Stimulated activated naive CD8-positive, alpha-beta T cell treated with anti-CD3 and anti-CD28 coated beads, Interleukin-15, Interleukin-2, amounts not matched to agents 100 ng/mL and 50 ng/mL, for 24 hours (primary cell): ENCODE measurements around the gene ELOVL2.
"Not testable (repeated sequence)": the region's sequence is repeated elsewhere in the genome, so short reads cannot be mapped to it uniquely, and the experiment has no call there.

ENCODE experiments used
- H3K27ac Mint-ChIP-seq: one replicate; pipeline ENCODE4 v1.8.0; 2021; ENCODE audit warnings: mild to moderate bottlenecking, mixed read lengths
- H3K27me3 Mint-ChIP-seq: one replicate; pipeline ENCODE4 v1.8.0; 2021; ENCODE audit warnings: mixed read lengths
- H3K36me3 Mint-ChIP-seq: one replicate; pipeline ENCODE4 v1.8.0; 2021; ENCODE audit warnings: low read depth, mixed read lengths
- H3K4me1 Mint-ChIP-seq: one replicate; pipeline ENCODE4 v1.8.0; 2021; ENCODE audit warnings: low read depth, mixed read lengths
- H3K4me3 Mint-ChIP-seq: one replicate; pipeline ENCODE4 v1.8.0; 2021; ENCODE audit warnings: mild to moderate bottlenecking, mixed read lengths
- H3K9me3 Mint-ChIP-seq: one replicate; pipeline ENCODE4 v1.8.0; 2021; ENCODE audit warnings: mixed read lengths

ELOVL2 gene

DNA sequence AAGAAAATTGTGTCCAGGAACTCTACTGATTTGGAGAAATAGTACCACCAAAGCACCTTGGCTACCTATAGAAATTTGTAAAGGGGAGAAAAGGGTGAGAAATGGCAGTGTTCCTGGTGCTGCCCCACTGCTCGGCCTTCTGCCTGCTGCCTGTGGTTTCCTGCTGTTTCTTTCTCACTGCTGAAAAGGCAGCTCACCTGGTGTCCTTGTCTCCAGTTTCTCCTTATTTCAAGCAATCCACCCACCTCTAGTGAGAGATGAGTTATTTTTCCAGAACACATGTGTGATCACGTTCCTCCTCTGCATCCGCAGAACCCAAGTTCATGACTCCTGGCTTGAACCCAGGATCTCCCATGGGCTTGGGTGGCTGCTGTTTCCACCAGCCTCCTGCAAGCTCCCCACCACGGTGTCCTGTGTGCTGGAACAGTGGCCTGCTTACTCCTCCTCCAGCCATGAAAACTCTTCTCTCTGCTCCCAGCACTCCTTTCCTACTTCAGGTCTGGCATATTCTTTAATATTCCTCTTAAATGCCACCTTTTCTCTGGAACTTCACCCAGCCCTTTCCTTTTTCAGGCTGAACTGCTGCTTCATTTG, 48.9 kb downstream of the ELOVL2 start:
- Mint-ChIP-seq H3K4me3 (no peak overlapping the region), H3K9me3 (peaks cover 4% of the 10 kb centered on the region)

DNA sequence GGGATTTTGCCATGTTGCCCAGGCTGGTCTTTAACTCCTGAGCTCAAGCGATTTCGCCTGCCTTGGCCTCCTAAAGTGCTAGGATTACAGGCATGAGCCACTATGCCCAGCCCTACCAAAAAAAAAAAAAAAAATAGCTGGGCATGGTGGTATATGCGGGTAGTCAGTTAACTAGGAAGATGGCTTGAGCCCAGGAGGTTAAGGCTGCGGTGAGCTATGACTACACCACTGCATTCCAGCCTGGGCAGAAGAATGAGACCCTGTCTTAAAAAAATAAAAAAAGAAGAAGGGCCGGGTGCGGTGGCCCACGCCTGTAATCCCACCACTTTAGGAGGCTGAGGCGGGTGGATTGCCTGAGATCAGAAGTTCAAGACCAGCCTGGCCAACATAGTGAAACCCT, 50.2 kb downstream of the ELOVL2 start:
- H3K36me3 Mint-ChIP-seq, result no peaks in the 10 kb centered on the region
- H3K4me1 Mint-ChIP-seq, result no peaks in the 10 kb centered on the region
- H3K9me3 Mint-ChIP-seq, result peaks cover 4% of the 10 kb centered on the region
- no peak overlapping the region for H3K4me3 Mint-ChIP-seq
- H3K27me3 Mint-ChIP-seq, result peaks cover 10% of the 10 kb centered on the region
- no peak overlapping the region for H3K27ac Mint-ChIP-seq

More for the DNA sequence above, 48.9 kb downstream of the ELOVL2 start:
- Mint-ChIP-seq H3K27me3 (peaks cover 14% of the 10 kb centered on the region), H3K4me1 (no peaks in the 10 kb centered on the region), H3K36me3 (no peaks in the 10 kb centered on the region), H3K27ac (no peak overlapping the region)

DNA sequence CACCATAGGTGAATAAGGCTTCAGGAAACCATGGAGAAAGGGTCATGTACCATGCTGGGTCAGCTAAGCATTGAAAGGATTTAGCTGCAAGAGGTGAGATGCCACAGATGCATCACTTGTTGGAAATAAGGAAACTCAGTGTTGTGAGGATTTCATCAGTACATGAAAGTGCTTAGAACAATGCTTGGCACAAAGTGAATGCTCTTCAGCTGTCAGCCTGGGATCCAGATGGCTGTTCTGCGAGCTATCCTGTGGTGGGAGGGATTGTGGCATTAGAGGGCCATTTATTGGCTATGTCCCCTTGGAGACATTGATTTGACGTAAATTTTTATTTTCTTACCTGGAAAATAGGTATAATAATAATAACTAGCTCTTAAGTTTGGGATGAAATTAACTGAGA, 53.0 kb downstream of the ELOVL2 start:
- no peaks in the 10 kb centered on the region for H3K4me1 Mint-ChIP-seq
- H3K27ac Mint-ChIP-seq, result no peak overlapping the region
- no peaks in the 10 kb centered on the region for H3K9me3 Mint-ChIP-seq
- no peaks in the 10 kb centered on the region for H3K36me3 Mint-ChIP-seq
- H3K27me3 Mint-ChIP-seq, result peaks cover 9% of the 10 kb centered on the region
- H3K4me3 Mint-ChIP-seq, result no peak overlapping the region

DNA sequence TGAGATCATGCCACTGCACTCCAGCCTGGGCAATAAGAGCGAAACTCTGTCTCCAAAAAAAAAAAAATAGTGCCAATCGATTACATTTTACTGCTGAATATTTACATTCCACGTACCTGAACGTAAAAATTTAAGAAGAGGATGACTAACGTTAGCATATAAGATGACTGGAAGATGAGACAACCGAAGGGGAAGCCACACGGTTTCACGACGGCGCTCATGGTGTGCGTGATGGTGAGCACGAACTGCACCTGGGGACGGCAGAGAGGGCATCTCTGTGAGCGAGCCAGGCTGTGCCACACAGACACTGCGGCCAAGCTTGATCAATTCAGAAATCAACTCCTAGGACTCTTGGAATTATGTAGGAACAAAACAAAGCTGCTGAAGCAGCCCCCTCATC, 54.5 kb downstream of the ELOVL2 start:
- no peak overlapping the region for H3K4me3 Mint-ChIP-seq

DNA sequence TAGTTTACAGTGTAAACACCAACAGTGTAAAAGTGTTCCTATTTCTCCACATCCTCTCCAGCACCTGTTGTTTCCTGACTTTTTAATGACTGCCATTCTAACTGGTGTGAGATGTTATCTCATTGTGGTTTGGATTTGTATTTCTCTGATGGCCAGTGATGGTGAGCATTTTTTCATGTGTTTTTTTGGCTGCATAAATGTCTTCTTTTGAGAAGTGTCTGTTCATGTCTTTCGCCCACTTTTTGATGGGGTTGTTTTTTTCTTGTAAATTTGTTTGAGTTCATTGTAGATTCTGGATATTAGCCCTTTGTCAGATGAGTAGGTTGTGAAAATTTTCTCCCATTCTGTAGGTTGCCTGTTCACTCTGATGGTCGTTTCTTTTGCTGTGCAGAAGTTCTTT, 59.1 kb downstream of the ELOVL2 start:
- not testable (repeated sequence) for H3K9me3 Mint-ChIP-seq, H3K36me3 Mint-ChIP-seq, H3K4me3 Mint-ChIP-seq, H3K27me3 Mint-ChIP-seq, H3K4me1 Mint-ChIP-seq, H3K27ac Mint-ChIP-seq

More for the DNA sequence above, 54.5 kb downstream of the ELOVL2 start:
- H3K36me3 Mint-ChIP-seq, result no peaks in the 10 kb centered on the region
- no peaks in the 10 kb centered on the region for H3K9me3 Mint-ChIP-seq
- peaks cover 9% of the 10 kb centered on the region for H3K27me3 Mint-ChIP-seq
- no peaks in the 10 kb centered on the region for H3K4me1 Mint-ChIP-seq
- no peak overlapping the region for H3K27ac Mint-ChIP-seq

DNA sequence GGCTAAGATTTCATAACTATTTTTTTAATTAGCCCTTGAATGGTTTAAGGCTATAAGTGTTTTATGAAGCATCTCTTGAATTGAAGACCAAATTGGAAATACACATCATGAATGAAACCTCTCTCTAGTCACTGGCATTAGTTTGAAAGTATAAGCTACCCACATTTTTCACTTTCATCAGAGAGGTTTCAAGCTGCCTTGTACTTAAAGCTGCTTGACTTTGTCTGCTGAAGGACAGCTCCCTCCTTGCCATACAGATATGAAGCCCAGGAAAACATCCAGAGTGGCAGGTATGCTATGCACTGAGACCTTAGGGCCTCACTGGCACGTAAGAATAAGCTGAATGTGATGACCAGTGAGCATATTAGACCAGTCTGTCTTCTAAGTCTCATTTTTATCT, 62.7 kb downstream of the ELOVL2 start:
- peaks cover 4% of the 10 kb centered on the region for H3K9me3 Mint-ChIP-seq
- H3K27me3 Mint-ChIP-seq, result peaks cover 3% of the 10 kb centered on the region
- no peaks in the 10 kb centered on the region for H3K4me1 Mint-ChIP-seq
- H3K36me3 Mint-ChIP-seq, result no peaks in the 10 kb centered on the region
- no peak overlapping the region for H3K27ac Mint-ChIP-seq
- H3K4me3 Mint-ChIP-seq, result no peak overlapping the region

DNA sequence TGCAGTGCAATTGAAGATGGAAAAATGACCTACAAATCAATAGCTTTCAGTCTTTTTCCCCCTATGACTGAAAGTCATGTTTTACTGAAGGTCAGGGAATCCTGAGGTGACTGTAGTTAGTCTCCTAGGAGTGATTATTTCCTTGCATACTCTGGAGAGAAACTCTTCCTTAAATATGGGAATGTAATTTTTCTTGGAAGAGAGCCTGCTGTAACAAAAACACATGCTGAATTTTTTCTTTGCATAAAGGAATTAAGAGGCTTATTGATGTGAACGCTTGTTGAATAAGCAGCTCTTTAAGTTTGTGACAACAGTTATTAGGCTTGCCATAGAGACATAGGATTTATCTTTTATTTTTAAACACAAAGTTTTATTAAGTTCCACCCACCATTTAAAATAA, 64.5 kb downstream of the ELOVL2 start:
- Mint-ChIP-seq H3K4me3 (no peak overlapping the region), H3K9me3 (peaks cover 4% of the 10 kb centered on the region), H3K4me1 (no peaks in the 10 kb centered on the region), H3K27me3 (peaks cover 3% of the 10 kb centered on the region), H3K36me3 (no peaks in the 10 kb centered on the region), H3K27ac (no peak overlapping the region)

DNA sequence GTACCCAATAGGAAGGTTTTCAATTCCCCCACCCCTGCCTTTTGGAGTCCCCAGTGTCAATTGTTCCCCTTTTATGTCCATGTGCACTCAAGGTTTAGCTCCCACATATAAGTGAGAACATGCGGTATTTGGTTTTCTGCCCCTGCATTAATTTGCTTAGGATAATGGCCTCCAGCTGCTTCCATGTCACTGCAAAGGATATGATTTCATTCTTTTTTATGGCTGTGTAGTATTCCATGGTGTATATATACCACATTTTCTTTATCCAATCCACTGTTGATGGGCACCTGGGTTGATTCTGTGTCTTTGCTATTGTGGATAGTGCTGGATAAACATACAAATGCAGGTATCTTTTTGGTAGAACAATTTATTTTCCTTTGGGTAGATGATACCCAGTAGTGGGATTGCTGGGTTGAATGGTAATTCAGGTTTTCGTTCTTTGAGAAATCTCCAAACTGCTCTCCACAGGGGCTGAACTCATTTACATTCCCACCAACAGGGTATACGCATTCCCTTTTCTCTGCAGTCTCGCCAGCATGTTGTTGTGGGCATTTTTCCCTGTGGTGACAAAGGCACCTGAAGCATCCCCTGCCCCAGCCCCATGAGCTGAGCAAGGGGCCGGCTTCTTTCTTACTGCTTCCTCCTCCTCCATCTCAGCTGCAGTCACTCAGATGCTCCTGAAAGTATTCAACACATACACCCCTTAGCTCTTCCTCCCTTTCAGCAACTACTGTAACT, 66.7 kb downstream of the ELOVL2 start:
- no peak overlapping the region for H3K4me3 Mint-ChIP-seq
- H3K36me3 Mint-ChIP-seq, result no peaks in the 10 kb centered on the region
- no peaks in the 10 kb centered on the region for H3K4me1 Mint-ChIP-seq
- no peak overlapping the region for H3K27ac Mint-ChIP-seq
- peaks cover 4% of the 10 kb centered on the region for H3K9me3 Mint-ChIP-seq
- peaks cover 3% of the 10 kb centered on the region for H3K27me3 Mint-ChIP-seq

DNA sequence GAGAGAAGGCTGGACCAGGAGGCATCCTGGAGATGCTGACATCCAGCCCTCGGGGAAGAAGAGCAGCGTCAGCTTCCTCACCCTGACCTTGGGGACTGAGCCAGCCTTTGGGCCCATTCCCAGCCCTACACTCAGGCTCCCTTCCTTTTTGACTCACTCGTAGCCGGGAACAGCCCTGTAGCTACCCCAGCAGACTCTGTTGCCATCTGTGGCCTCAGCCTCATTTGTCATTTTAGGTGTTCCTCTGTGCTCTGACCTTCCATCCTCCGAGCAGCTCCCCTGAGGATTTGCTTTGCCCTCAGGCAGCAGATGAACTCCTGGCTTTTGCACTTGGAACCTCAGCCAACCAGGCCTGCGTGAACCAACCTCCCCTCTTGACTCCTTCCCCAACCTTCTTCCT, 67.5 kb downstream of the ELOVL2 start:
- Mint-ChIP-seq H3K27me3 (peaks cover 3% of the 10 kb centered on the region), H3K36me3 (no peaks in the 10 kb centered on the region), H3K4me1 (no peaks in the 10 kb centered on the region), H3K4me3 (no peak overlapping the region), H3K9me3 (peaks cover 4% of the 10 kb centered on the region), H3K27ac (no peak overlapping the region)

DNA sequence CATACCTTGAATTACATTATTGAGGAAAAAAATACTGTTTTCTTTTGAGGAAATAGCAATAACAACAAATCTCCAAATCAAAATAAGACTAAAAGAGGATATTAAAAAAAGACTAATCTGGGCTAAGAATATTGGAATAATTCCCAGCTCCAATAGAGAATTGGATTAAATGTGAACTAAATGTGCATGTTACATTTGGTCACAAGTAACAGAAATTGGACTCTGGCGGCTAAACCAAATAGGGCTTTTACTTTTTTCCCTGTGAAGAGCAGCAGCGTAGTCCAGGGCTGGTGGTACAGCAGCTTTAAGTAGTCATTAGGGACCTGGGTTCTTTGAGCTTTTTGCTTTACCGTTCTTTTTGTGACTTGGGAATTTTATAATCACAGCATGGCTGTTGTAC, 71.9 kb downstream of the ELOVL2 start:
- no peaks in the 10 kb centered on the region for H3K4me1 Mint-ChIP-seq
- H3K36me3 Mint-ChIP-seq, result no peaks in the 10 kb centered on the region
- peaks cover 5% of the 10 kb centered on the region for H3K9me3 Mint-ChIP-seq
- no peak overlapping the region for H3K4me3 Mint-ChIP-seq
- H3K27ac Mint-ChIP-seq, result no peak overlapping the region
- peaks cover 16% of the 10 kb centered on the region for H3K27me3 Mint-ChIP-seq

DNA sequence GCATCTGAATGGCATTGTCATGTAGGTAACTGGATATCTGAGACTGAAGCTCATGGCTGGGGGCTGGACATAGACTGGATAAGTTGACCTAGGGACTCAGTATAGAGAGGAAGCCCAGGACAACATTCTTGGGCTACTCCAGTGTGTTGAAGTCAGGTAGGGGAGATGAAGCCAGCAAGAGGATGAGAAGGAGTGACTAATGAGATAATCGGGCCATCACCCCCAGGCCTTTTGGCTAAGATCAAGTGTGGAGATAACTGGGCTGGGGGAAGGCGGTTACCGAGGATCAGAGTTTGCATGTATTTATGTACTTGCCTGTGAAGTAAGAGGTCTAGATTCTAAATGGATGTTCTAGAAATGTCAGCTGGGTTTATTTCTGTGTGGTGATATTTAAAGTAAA, 73.4 kb downstream of the ELOVL2 start:
- Mint-ChIP-seq H3K27me3 (peaks cover 16% of the 10 kb centered on the region), H3K27ac (no peak overlapping the region), H3K36me3 (no peaks in the 10 kb centered on the region), H3K4me3 (no peak overlapping the region), H3K4me1 (no peaks in the 10 kb centered on the region), H3K9me3 (peaks cover 5% of the 10 kb centered on the region)

DNA sequence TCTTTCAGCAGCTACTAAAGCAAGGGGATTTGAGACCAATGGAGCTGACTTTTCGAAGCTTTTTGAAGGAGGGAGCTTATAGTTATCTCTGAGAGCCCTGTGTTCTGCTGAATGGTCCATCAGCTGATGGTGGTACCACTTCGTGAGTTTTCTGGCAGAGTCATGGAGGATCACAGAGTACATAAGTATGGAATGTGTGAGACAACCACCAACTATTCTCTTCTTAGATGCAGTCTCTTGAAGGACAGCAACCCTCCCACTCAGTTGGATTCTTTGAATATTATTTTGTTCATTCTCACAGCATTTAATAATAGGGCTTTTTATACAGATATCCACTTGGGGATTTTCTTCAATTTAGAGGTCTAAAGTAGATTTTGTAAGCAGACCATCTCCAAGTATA, 75.3 kb downstream of the ELOVL2 start:
- peaks cover 5% of the 10 kb centered on the region for H3K9me3 Mint-ChIP-seq
- no peak overlapping the region for H3K4me3 Mint-ChIP-seq
- H3K4me1 Mint-ChIP-seq, result no peaks in the 10 kb centered on the region
- peaks cover 21% of the 10 kb centered on the region for H3K27me3 Mint-ChIP-seq
- H3K36me3 Mint-ChIP-seq, result no peaks in the 10 kb centered on the region
- H3K27ac Mint-ChIP-seq, result no peak overlapping the region

DNA sequence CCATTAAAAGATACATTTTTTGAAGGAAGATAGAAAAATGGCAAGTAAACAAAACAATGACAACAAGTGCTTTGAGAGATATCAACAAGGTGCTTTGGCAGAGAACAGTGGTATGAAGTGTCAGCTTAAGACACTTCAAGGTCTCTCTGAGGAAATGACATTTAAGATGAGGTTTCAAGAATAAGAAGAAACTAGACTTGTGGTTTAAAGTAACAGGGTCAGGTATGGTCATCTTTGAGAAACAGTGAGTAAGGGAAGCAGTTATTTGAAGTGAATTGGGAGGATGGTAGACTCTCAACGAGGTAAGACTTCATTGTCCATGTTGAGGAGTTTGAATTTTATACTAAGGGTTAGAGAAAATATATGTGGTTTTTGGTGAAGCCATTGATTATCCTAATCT, 79.4 kb downstream of the ELOVL2 start:
- no peaks in the 10 kb centered on the region for H3K4me1 Mint-ChIP-seq
- H3K27ac Mint-ChIP-seq, result no peak overlapping the region
- H3K27me3 Mint-ChIP-seq, result peaks cover 25% of the 10 kb centered on the region
- peaks cover 5% of the 10 kb centered on the region for H3K9me3 Mint-ChIP-seq
- no peak overlapping the region for H3K4me3 Mint-ChIP-seq
- H3K36me3 Mint-ChIP-seq, result no peaks in the 10 kb centered on the region

DNA sequence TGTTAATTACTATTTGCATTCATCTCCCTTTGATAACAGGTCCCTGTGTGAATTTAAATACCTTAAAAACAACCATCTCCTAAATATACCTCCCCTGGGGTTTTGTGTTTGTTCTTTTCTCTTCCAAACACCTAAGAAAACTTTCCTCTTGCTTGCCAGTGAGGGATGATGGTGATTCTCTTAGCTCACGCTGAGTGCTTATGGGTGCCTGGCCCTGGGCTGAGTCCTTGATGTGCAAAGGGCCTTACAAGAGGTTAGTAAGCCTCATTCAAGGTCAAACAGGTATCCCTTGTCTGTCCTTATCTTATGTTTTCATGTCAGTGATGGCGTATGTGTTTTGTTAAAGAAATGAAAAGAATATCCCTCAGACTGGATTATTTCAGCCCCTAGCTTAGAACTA, 81.0 kb downstream of the ELOVL2 start:
- Mint-ChIP-seq H3K9me3 (peaks cover 5% of the 10 kb centered on the region), H3K27ac (no peak overlapping the region), H3K27me3 (peaks cover 26% of the 10 kb centered on the region), H3K4me3 (no peak overlapping the region), H3K4me1 (no peaks in the 10 kb centered on the region), H3K36me3 (no peaks in the 10 kb centered on the region)

DNA sequence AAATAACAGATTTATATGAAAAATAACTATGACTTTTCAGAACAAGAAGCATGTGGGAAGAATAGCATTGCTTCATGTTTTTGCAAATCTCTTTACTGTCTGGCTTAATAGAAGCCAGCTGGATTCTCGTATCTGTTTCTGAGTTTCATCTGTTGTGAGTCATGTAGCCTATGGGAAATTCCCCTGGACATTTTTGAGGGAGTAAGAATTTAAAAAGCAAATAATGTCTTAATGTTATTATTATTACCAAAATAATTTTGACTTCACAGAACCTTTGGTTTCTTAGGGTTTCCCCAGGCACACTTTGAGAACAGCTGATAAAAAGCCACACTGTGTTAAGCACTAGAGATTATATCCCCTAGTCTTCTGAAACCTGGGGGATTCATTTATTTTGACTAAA, 81.4 kb downstream of the ELOVL2 start:
- H3K36me3 Mint-ChIP-seq, result no peaks in the 10 kb centered on the region
- H3K4me3 Mint-ChIP-seq, result no peak overlapping the region
- no peaks in the 10 kb centered on the region for H3K4me1 Mint-ChIP-seq
- peaks cover 22% of the 10 kb centered on the region for H3K27me3 Mint-ChIP-seq
- H3K9me3 Mint-ChIP-seq, result peaks cover under 1% of the 10 kb centered on the region
- H3K27ac Mint-ChIP-seq, result no peak overlapping the region

DNA sequence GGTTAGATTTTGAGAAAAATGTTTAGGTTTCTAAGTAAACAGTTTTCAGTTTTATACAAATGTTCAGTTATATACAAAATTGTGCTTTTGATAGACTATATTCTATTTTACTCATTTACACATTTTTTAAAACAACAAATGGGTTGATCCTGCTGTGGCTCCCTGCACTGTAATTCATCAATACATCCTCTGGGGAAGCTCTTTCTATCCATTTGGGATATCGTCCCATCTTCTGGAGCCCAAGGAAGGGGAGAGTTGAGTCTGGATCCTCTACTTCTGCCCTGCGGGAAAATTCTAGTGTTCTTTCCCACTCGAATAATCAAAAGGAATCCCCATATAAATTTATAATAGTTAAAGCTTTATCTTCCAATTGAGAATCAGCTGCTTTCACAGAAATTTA, 82.3 kb downstream of the ELOVL2 start:
- Mint-ChIP-seq H3K4me1 (no peaks in the 10 kb centered on the region), H3K9me3 (no peaks in the 10 kb centered on the region), H3K4me3 (no peak overlapping the region), H3K27ac (no peak overlapping the region), H3K36me3 (no peaks in the 10 kb centered on the region), H3K27me3 (peaks cover 20% of the 10 kb centered on the region)
